H1 (cell line): ENCODE measurements around the gene CDC73. TPM values are rescaled to one million over a fixed set of nuclear protein-coding genes. Genes with fewer than 3 reads are reported as not detected.
"Not testable (repeated sequence)": the region's sequence is repeated elsewhere in the genome, so short reads cannot be mapped to it uniquely, and the experiment has no call there.

Experiments
- CTCF ChIA-PET: fragments of 300-600 bp; sonication (Branson Sonifier 250); formaldehyde crosslinking; loops from one replicate; lab custom pipeline; 2021; ENCODE audit not compliant: partially characterized antibody; lab: Charles Lee
- POLR2A ChIA-PET: fragments of 300-600 bp; sonication (Branson Sonifier 250); formaldehyde crosslinking; loops from one replicate; lab custom pipeline; 2021; ENCODE audit warnings: inconsistent platforms; ENCODE audit not compliant: partially characterized antibody; lab: Charles Lee
- DNase-seq, 2 experiments: peaks; one replicate each; pipeline versions ENCODE4 v3.0.0 to v3.0.0-alpha.2; 2010 to 2022; ENCODE audit warnings: low spot score in 2 of 2, low read depth in 1 of 2, mixed read lengths in 1 of 2
- FAIRE-seq: peaks from 2 replicates; lab custom pipeline; 2011; peaks lifted over from hg19 to GRCh38; lab: Jason Lieb, UNC
- H2AFZ ChIP-seq: 2 replicates; pipeline ENCODE4 v1.8.1; 2012; ENCODE audit warnings: low read length, inconsistent platforms
- H2AK5ac ChIP-seq: 2 replicates; pipeline ENCODE4 v1.6.1; 2013; ENCODE audit warnings: low read depth, low read length
- H2BK120ac ChIP-seq: replicated peaks from 2 replicates; pipeline ENCODE3; 2013; ENCODE audit warnings: low read depth, low read length, inconsistent platforms
- H2BK12ac ChIP-seq: 2 replicates; pipeline ENCODE4 v1.6.1; 2013; ENCODE audit warnings: low read depth, low read length
- H2BK15ac ChIP-seq: 2 replicates; pipeline ENCODE4 v1.6.1; 2013; ENCODE audit warnings: low read length
- H2BK20ac ChIP-seq: 2 replicates; pipeline ENCODE4 v1.6.1; 2013; ENCODE audit warnings: low read length
- H2BK5ac ChIP-seq: 2 replicates; pipeline ENCODE4 v1.6.1; 2013; ENCODE audit warnings: low read depth, low read length
- H3K14ac ChIP-seq: 2 replicates; pipeline ENCODE4 v1.6.1; 2013; ENCODE audit warnings: inconsistent platforms; ENCODE audit not compliant: insufficient read length
- H3K18ac ChIP-seq: 2 replicates; pipeline ENCODE4 v1.6.1; 2013; ENCODE audit warnings: low read length; ENCODE audit errors: extremely low read depth
- H3K23ac ChIP-seq: 2 replicates; pipeline ENCODE4 v1.6.1; 2013; ENCODE audit warnings: inconsistent platforms; ENCODE audit not compliant: insufficient read length
- H3K23me2 ChIP-seq: 2 replicates; pipeline ENCODE4 v1.6.1; 2013; ENCODE audit warnings: low read depth, low read length
- H3K27ac ChIP-seq: 2 replicates; pipeline ENCODE4 v1.6.1; 2011; ENCODE audit warnings: low read depth, low read length, inconsistent platforms
- H3K27me3 ChIP-seq, 4 experiments: replicated peaks in 1 of 4; 1 replicate in 1 of 4; 2 replicates in 3 of 4; pipeline versions ENCODE4 v1.6.1 to v1.8.1; 2011 to 2013; ENCODE audit warnings: low read length in 3 of 4, mild to moderate bottlenecking in 3 of 4, inconsistent platforms in 2 of 4, mixed read lengths in 2 of 4, moderate library complexity in 1 of 4; ENCODE audit not compliant: control insufficient read depth in 3 of 4, insufficient read depth in 3 of 4; ENCODE audit errors: extremely low read depth in 1 of 4
- H3K36me3 ChIP-seq, 4 experiments: 2 replicates each; pipeline versions ENCODE4 v1.6.1 to v1.8.1; 2011 to 2013; ENCODE audit warnings: mild to moderate bottlenecking in 4 of 4, low read length in 3 of 4, moderate library complexity in 2 of 4, control low read depth in 1 of 4, inconsistent platforms in 1 of 4; ENCODE audit not compliant: insufficient read depth in 4 of 4, control insufficient read depth in 2 of 4
- H3K4ac ChIP-seq: replicated peaks from 2 replicates; pipeline ENCODE3; 2013; ENCODE audit warnings: low read length, low read depth, mixed read lengths, inconsistent platforms; ENCODE audit not compliant: insufficient read length
- H3K4me1 ChIP-seq, 4 experiments: replicated peaks in 1 of 4; 1 replicate in 1 of 4; 2 replicates in 3 of 4; pipeline versions ENCODE4 v1.6.1 to v1.8.1; 2011 to 2013; ENCODE audit warnings: low read length in 3 of 4, inconsistent platforms in 2 of 4, mixed read lengths in 1 of 4; ENCODE audit not compliant: insufficient read depth in 4 of 4, control insufficient read depth in 3 of 4
- H3K4me2 ChIP-seq, 2 experiments: 2 replicates each; pipeline versions ENCODE4 v1.6.1 to v1.8.1; 2011 to 2013; ENCODE audit warnings: low read depth in 2 of 2, low read length in 2 of 2, control low read depth in 1 of 2, inconsistent platforms in 1 of 2, mild to moderate bottlenecking in 1 of 2; ENCODE audit not compliant: insufficient read depth in 1 of 2
- H3K4me3 ChIP-seq, 4 experiments: fragments of 200-600, 300-600 bp in 1 of 4; sonication (generic), shearing (Covaris generic), sonication (Bioruptor Twin) in 1 of 4; 2 replicates each; pipeline versions ENCODE4 v1.5.1 to v1.8.1; 2011 to 2016; ENCODE audit warnings: low read length in 4 of 4, low read depth in 3 of 4, control low read depth in 2 of 4, inconsistent platforms in 2 of 4, mild to moderate bottlenecking in 2 of 4, mixed read lengths in 1 of 4, moderate library complexity in 1 of 4; ENCODE audit not compliant: insufficient read depth in 2 of 4; ENCODE audit errors: extremely low read depth in 1 of 4
- H3K56ac ChIP-seq: replicated peaks from 2 replicates; pipeline ENCODE3; 2013; ENCODE audit warnings: low read depth, mild to moderate bottlenecking, mixed read lengths, low read length, inconsistent platforms; ENCODE audit not compliant: insufficient read length
- H3K79me1 ChIP-seq: 2 replicates; pipeline ENCODE4 v1.6.1; 2013; ENCODE audit warnings: low read depth, low read length, control low read depth
- H3K79me2 ChIP-seq, 2 experiments: 2 replicates each; pipeline versions ENCODE4 v1.6.1 to v1.8.1; 2012 to 2013; ENCODE audit warnings: low read length in 2 of 2, mild to moderate bottlenecking in 2 of 2, inconsistent platforms in 1 of 2; ENCODE audit not compliant: insufficient read depth in 2 of 2, control insufficient read depth in 1 of 2
- H3K9ac ChIP-seq, 4 experiments: replicated peaks in 1 of 4; 1 replicate in 1 of 4; 2 replicates in 3 of 4; pipeline versions ENCODE4 v1.6.1 to v1.8.1; 2011 to 2013; ENCODE audit warnings: low read depth in 3 of 4, low read length in 3 of 4, control low read depth in 2 of 4, mild to moderate bottlenecking in 2 of 4, moderate library complexity in 2 of 4, inconsistent platforms in 1 of 4; ENCODE audit errors: extremely low read depth in 1 of 4
- H3K9me3 ChIP-seq, 2 experiments: 2 replicates each; pipeline versions ENCODE4 v1.6.1 to v1.8.1; 2012 to 2013; ENCODE audit warnings: mild to moderate bottlenecking in 2 of 2, moderate library complexity in 2 of 2, control low read depth in 1 of 2, inconsistent platforms in 1 of 2, low read depth in 1 of 2, low read length in 1 of 2, mixed read lengths in 1 of 2; ENCODE audit not compliant: insufficient read depth in 2 of 2
- H4K20me1 ChIP-seq, 2 experiments: replicated peaks in 1 of 2; 2 replicates each; pipeline versions ENCODE3 to v1.8.1; 2011 to 2013; ENCODE audit warnings: inconsistent platforms in 2 of 2, low read length in 2 of 2, mild to moderate bottlenecking in 1 of 2; ENCODE audit not compliant: insufficient read depth in 2 of 2, control insufficient read depth in 1 of 2
- H4K5ac ChIP-seq: 2 replicates; pipeline ENCODE4 v1.6.1; 2013; ENCODE audit warnings: low read length, low read depth, mixed read lengths, inconsistent platforms; ENCODE audit not compliant: insufficient read length
- H4K8ac ChIP-seq: 2 replicates; pipeline ENCODE4 v1.8.0; 2013; ENCODE audit warnings: mild to moderate bottlenecking, moderate library complexity, low read length, inconsistent platforms; ENCODE audit not compliant: insufficient read depth; ENCODE audit errors: extremely low read depth
- H4K91ac ChIP-seq: replicated peaks from 2 replicates; pipeline ENCODE3; 2013; ENCODE audit warnings: low read length, mixed read lengths, inconsistent platforms; ENCODE audit not compliant: insufficient read length
- WGBS, 2 experiments: shearing (Covaris generic) in 1 of 2; methylation state at CpG; one replicate each; pipeline versions ENCODE4 v1.1.6 to v1.1.7; 2013 to 2015; ENCODE audit warnings: low lambda C conversion rate in 2 of 2, mixed read lengths in 2 of 2, inconsistent platforms in 1 of 2, low coverage in 1 of 2, missing lambda C conversion rate in 1 of 2; ENCODE audit not compliant: insufficient replicate concordance in 2 of 2, insufficient coverage in 1 of 2, insufficient read length in 1 of 2; ENCODE audit errors: extremely low coverage in 1 of 2, missing lambda C conversion rate in 1 of 2; 5-methylcytosine and 5-hydroxymethylcytosine counted together
- polyA plus RNA-seq, 7 experiments: library from polyadenylated mRNA; depleted of rRNA in 3 of 7; stranded (reverse) in 5 of 7; unstranded in 2 of 7; fragments of >200 nt in 5 of 7; fragments of 200-250 nt in 2 of 7; gene quantifications; 1 replicate in 5 of 7; 2 replicates in 1 of 7; 4 replicates in 1 of 7; pipeline versions ENCODE4 v1.2.1 to v1.2.3, GENCODE V29; 2011 to 2013; ENCODE audit warnings: missing spikeins in 2 of 7, mixed read lengths in 2 of 7
- total RNA-seq: library from RNA; stranded (reverse); fragmentation: NEBNext Ultra II Directional; extraction: Animal tissue kit (Norgen Biotek cat#: 25700); gene quantifications from 2 replicates; pipeline ENCODE4 v1.2.1, GENCODE V29; 2021

The CDC73 gene
- total and polyA plus RNA-seq, 2 of the 8 experiments (the other 6 are each of a cell fraction or from before 2014, with no cell fraction given) = 9.8 to 64.0 TPM

GRCh38 chr1:193288548-193289080 is 166.8 kb downstream of the CDC73 start:
- FAIRE-seq = peak; percentile 60
- CTCF ChIA-PET = interaction anchor here (0.6 to 0.8 kb wide), 2 partner anchors 128 to 664 kb away, joined by 4 to 5 read pairs; no protein-coding TSS in a partner anchor
- H4K8ac ChIP-seq, H2AFZ ChIP-seq, H2BK20ac ChIP-seq, H3K14ac ChIP-seq, H3K36me3 ChIP-seq, H3K27ac ChIP-seq, H3K4me1 ChIP-seq, H3K4me2 ChIP-seq, H3K9ac ChIP-seq, H3K79me2 ChIP-seq, H3K9me3 ChIP-seq, H2BK12ac ChIP-seq, H3K79me1 ChIP-seq, H3K4ac ChIP-seq, DNase-seq, H3K56ac ChIP-seq, H4K5ac ChIP-seq, H2BK15ac ChIP-seq, H3K23ac ChIP-seq, H4K20me1 ChIP-seq, H2BK120ac ChIP-seq, H4K91ac ChIP-seq, POLR2A ChIA-PET, H3K27me3 ChIP-seq, H3K18ac ChIP-seq, H2AK5ac ChIP-seq, H3K4me3 ChIP-seq, H3K23me2 ChIP-seq, H2BK5ac ChIP-seq: not testable (repeated sequence)
- 81% methylated on average over 2 of the region's 2 CpGs; no CpG with 5 or more reads in 1 of the 2 experiments for WGBS, 2 experiments
